Activated T-cell treated with anti-CD3 and anti-CD28 coated beads, Interleukin-2, amount 50 U/mL, for 24 hours (primary cell): ENCODE results near the gene NUDCD3.

Source experiments
- DNase-seq: peaks from one replicate; pipeline ENCODE4 v3.0.0-alpha.2; 2020
- H3K27ac Mint-ChIP-seq: 2 replicates; pipeline ENCODE4 v1.8.0; 2020; ENCODE audit warnings: mild to moderate bottlenecking, mixed read lengths
- H3K27me3 Mint-ChIP-seq: 2 replicates; pipeline ENCODE4 v1.8.0; 2020; ENCODE audit warnings: mixed read lengths
- H3K36me3 Mint-ChIP-seq: 2 replicates; pipeline ENCODE4 v1.8.0; 2020; ENCODE audit warnings: low read depth, mixed read lengths
- H3K4me1 Mint-ChIP-seq: 2 replicates; pipeline ENCODE4 v1.8.0; 2020; ENCODE audit warnings: low read depth, mixed read lengths
- H3K4me3 Mint-ChIP-seq: 2 replicates; pipeline ENCODE4 v1.8.0; 2020; ENCODE audit warnings: mild to moderate bottlenecking, moderate library complexity, mixed read lengths
- H3K9me3 Mint-ChIP-seq: 2 replicates; pipeline ENCODE4 v1.8.0; 2020; ENCODE audit warnings: mixed read lengths

Gene NUDCD3

GRCh38 chr7:44341401-44341800 lies 149.1 kb downstream of the NUDCD3 start:
- Mint-ChIP-seq H3K9me3 (peaks cover 12% of the 10 kb centered on the region), H3K36me3 (no peaks in the 10 kb centered on the region), H3K4me3 (no peak overlapping the region), H3K27me3 (no peaks in the 10 kb centered on the region), H3K4me1 (no peaks in the 10 kb centered on the region), H3K27ac (no peak overlapping the region)
- DNase-seq, result no peak

DNA sequence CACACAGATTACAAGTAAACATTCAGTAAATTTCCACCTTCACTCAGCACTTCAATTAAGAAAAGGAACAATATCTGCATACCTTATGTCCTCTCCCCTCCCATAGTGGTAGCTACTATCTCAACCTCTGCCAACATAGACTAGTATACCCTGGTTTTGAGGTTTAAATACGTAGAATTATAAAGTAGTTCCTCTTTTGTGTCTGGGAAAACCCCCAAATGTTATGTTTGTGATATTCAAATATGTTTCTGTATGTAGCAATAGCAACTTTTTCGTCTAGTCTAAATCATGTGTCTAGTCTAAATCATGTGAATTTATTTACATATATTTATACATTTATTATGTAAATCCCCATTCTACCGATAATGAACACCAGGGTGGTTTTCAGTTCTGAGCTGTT lies 151.9 kb downstream of the NUDCD3 start:
- Mint-ChIP-seq H3K4me1 (no peaks in the 10 kb centered on the region), H3K27ac (no peak overlapping the region), H3K4me3 (no peak overlapping the region), H3K9me3 (peaks cover 17% of the 10 kb centered on the region), H3K36me3 (no peaks in the 10 kb centered on the region), H3K27me3 (peaks cover 4% of the 10 kb centered on the region)
- DNase-seq, result no peak

GRCh38 chr7:44336491-44336890 lies 154.0 kb downstream of the NUDCD3 start:
- H3K4me1 Mint-ChIP-seq, result no peaks in the 10 kb centered on the region
- no peaks in the 10 kb centered on the region for H3K36me3 Mint-ChIP-seq
- H3K4me3 Mint-ChIP-seq, result no peak overlapping the region
- peaks cover 17% of the 10 kb centered on the region for H3K9me3 Mint-ChIP-seq
- no peak for DNase-seq
- no peak overlapping the region for H3K27ac Mint-ChIP-seq
- peaks cover 4% of the 10 kb centered on the region for H3K27me3 Mint-ChIP-seq

DNA sequence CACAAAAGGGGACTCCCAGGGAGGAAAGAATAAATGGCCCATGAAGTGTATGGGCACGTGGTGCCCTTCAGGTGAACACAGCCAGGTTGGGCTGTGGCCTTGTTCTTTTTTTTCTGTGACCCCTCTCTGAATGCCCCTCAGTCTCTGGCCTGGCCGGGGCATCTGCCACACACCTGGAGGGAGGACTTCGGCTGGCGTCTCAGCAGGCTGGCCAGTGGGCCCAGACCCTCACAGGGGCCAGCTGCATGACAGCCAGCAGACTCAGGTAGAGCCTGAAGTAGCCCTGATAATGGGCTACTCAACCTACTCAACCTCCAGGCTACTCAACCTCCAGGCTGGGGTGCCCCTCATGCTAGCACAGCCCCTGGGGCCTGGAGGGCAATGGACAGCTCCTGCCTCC lies 155.3 kb downstream of the NUDCD3 start:
- Mint-ChIP-seq H3K36me3 (no peaks in the 10 kb centered on the region), H3K4me1 (no peaks in the 10 kb centered on the region), H3K4me3 (no peak overlapping the region), H3K27me3 (peaks cover 4% of the 10 kb centered on the region), H3K9me3 (peaks cover 17% of the 10 kb centered on the region), H3K27ac (no peak overlapping the region)
- DNase-seq, result no peak

DNA sequence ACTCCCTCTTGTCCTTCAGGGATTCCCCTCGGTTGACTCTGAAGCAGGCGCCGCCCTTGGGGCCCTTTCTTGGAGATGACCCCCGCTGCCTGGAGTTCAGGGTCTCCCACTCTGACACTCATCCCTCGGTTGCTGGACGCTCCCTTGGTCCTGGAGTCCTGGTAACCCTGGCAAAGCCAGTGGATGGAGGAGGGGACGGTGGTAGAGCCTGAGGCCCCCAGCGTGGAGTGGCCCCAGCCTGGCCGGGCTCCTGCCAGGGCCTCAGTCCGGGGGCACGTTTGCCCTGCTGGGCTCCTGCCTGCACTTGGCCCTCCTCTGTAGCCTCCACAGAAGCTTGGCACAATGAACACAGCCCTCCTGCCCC lies 155.7 kb downstream of the NUDCD3 start:
- H3K27ac Mint-ChIP-seq, result no peak overlapping the region
- no peak overlapping the region for H3K4me3 Mint-ChIP-seq
- H3K36me3 Mint-ChIP-seq, result no peaks in the 10 kb centered on the region
- H3K27me3 Mint-ChIP-seq, result peaks cover 4% of the 10 kb centered on the region
- no peak for DNase-seq
- H3K4me1 Mint-ChIP-seq, result no peaks in the 10 kb centered on the region
- peaks cover 17% of the 10 kb centered on the region for H3K9me3 Mint-ChIP-seq

DNA sequence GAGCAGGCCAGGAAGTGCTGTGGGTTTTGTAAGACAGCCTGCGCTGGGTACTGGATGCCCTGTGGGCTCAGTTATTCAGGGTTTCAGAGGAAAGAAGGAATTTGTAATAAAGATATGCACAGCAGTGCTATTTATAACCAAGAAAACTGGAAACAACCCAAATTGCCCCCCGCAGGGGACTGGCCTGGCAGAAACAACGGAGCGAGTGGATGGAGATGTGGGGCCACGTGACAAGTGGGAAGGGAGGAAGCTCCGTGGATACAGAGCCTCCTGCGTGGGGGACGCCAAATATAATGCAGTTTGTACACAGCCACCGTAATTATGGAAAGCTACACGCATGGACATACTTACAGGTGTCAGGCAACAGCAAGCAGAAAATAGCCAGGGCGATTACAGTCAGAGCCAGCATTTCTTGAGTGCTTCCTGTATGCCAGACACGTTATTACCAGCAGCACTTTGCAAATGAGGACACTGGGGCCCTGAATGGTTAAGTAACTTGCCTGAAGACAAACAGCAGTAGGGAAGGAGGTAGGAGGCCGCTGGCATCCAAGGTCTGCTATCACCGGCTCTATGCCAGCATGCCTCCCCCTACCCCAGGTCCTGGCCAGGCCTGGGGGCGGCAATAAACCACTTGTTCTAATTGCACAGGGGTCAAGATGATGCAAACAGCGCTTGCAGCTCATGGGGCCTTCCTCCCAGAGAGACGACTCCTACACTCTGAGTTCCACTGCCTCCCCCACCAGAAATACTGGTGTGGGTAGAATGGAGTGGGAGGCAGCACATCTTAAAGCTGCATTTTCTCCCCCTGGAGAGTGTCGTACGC lies 156.3 kb downstream of the NUDCD3 start:
- Mint-ChIP-seq H3K4me3 (no peak overlapping the region), H3K9me3 (peaks cover 17% of the 10 kb centered on the region), H3K4me1 (no peaks in the 10 kb centered on the region), H3K27me3 (peaks cover 4% of the 10 kb centered on the region), H3K36me3 (no peaks in the 10 kb centered on the region), H3K27ac (no peak overlapping the region)
- no peak for DNase-seq

DNA sequence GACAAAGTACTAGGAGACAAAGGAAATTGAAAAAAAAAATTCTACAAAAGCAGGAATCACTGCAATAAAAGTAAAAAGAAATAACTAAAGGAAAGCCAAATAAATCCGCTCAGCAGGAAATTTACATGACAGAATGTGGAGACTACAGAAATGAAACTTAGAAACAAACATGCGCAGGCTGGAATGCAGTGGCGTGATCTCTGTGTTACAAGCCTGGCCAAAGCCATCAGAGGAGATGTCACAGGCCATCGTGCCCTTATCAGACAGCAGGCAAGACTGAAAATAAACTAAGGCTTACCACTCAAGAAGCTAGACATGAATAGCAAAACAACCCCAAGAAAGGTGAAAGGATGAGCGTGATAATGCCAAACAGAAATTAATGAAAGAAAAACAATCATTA lies 158.8 kb downstream of the NUDCD3 start:
- H3K9me3 Mint-ChIP-seq, result peaks cover 8% of the 10 kb centered on the region
- H3K27ac Mint-ChIP-seq, result no peak overlapping the region
- H3K36me3 Mint-ChIP-seq, result no peaks in the 10 kb centered on the region
- no peak for DNase-seq
- no peak overlapping the region for H3K4me3 Mint-ChIP-seq
- H3K27me3 Mint-ChIP-seq, result peaks cover 9% of the 10 kb centered on the region
- H3K4me1 Mint-ChIP-seq, result no peaks in the 10 kb centered on the region

- H3K27ac Mint-ChIP-seq, result no peak overlapping the region
- H3K9me3 Mint-ChIP-seq, result no peaks in the 10 kb centered on the region
- no peak for DNase-seq
- H3K4me1 Mint-ChIP-seq, result peaks cover 3% of the 10 kb centered on the region
- no peak overlapping the region for H3K4me3 Mint-ChIP-seq
- H3K27me3 Mint-ChIP-seq, result peaks cover 16% of the 10 kb centered on the region
- no peaks in the 10 kb centered on the region for H3K36me3 Mint-ChIP-seq
Observed at GRCh38 chr7:44330331-44330730, 160.1 kb downstream of the NUDCD3 start.

DNA sequence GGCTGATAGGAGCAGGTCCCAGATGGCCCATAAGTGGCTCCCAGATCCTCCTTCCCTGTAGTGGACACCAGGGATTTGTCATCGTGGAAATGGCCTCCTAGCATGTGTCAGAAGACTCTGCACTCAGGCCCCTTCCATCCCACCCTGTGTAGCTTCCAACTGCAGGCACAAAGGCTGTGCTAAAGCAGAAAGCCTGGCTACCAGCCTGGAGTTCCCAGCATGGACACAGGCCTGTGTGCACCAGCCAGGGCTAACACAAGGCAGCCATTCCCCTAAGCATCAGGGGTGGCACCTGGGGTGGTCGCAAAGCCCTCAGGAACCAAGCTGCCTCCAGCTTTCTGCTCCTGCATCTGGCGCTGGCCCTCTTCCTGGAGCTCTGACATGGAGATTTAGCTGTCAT lies 160.6 kb downstream of the NUDCD3 start:
- no peak overlapping the region for H3K27ac Mint-ChIP-seq
- H3K9me3 Mint-ChIP-seq, result no peaks in the 10 kb centered on the region
- no peaks in the 10 kb centered on the region for H3K36me3 Mint-ChIP-seq

More for the DNA sequence above, 160.6 kb downstream of the NUDCD3 start:
- Mint-ChIP-seq H3K4me1 (peaks cover 3% of the 10 kb centered on the region), H3K27me3 (peaks cover 16% of the 10 kb centered on the region), H3K4me3 (no peak overlapping the region)
- DNase-seq, result no peak
